Right lobe of liver (tissue), 6 donors: ENCODE measurements around the gene FAU. TPM values are rescaled to one million over a fixed set of nuclear protein-coding genes. Genes with fewer than 3 reads are reported as not detected.

Experiments
- ATAC-seq, 4 donors: fragments of 200-7000 bp; cut with Tn5 transposase; one replicate each; pipeline ENCODE4 v1.9.1; 2020; ENCODE audit warnings: mild to moderate bottlenecking in 4 of 4, moderate library complexity in 4 of 4
- DNase-seq, 3 donors: peaks; one replicate each; pipeline ENCODE4 v3.0.0-alpha.2; 2020
- H3K27ac ChIP-seq, 3 donors: fragments of 200-600 bp; one replicate each; pipeline ENCODE4 v1.8.0; 2022
- H3K27me3 ChIP-seq, 2 donors: fragments of 200-600 bp; one replicate each; pipeline ENCODE4 v1.8.0; 2022
- H3K36me3 ChIP-seq, 4 donors: fragments of 200-600 bp; sonication (generic) in 1 of 4; one replicate each; pipeline versions ENCODE4 v1.5.1 to v1.8.0; 2017 to 2022; ENCODE audit warnings: control low read depth in 1 of 4
- H3K4me1 ChIP-seq, 4 donors: fragments of 200-600 bp; sonication (generic) in 1 of 4; one replicate each; pipeline versions ENCODE4 v1.5.1 to v1.8.0; 2017 to 2022; ENCODE audit warnings: control low read depth in 1 of 4
- H3K4me3 ChIP-seq, 3 donors: fragments of 200-600 bp; one replicate each; pipeline ENCODE4 v1.8.0; 2022
- H3K9me3 ChIP-seq, 4 donors: fragments of 200-600 bp; sonication (generic) in 1 of 4; one replicate each; pipeline versions ENCODE4 v1.5.1 to v1.8.0; 2017 to 2022; ENCODE audit warnings: control low read depth in 1 of 4
- POLR2A ChIP-seq: fragments of 450-650 bp; IDR thresholded peaks from one replicate; pipeline ENCODE4 v1.6.1; 2017; ENCODE audit warnings: antibody characterized with exemption, mild to moderate bottlenecking
- WGBS: methylation state at CpG from one replicate; pipeline ENCODE4 v1.1.6; 2018; ENCODE audit warnings: low coverage, low lambda C conversion rate; ENCODE audit not compliant: insufficient coverage; ENCODE audit errors: missing lambda C conversion rate; 5-methylcytosine and 5-hydroxymethylcytosine counted together
- intact Hi-C, 2 donors: fragments of 100-400 bp; cut with DNase I; formaldehyde crosslinking; loops; one replicate each; pipeline versions ENCODE4 v1.11.2 to v1.14.1; 2022
- total RNA-seq, 6 experiments: library from RNA; depleted of rRNA in 2 of 6; stranded (reverse); fragments of >200 nt in 2 of 6; fragmentation: NEBNext Ultra II Directional in 3 of 6; extraction: Animal tissue kit (Norgen Biotek cat#: 25700) in 3 of 6; gene quantifications; one replicate each; pipeline versions ENCODE4 v1.1.0 to v1.2.4, GENCODE V29; 2016 to 2023
- TF ChIP-seq, protein P1 (sequence below), 4 donors: fragments of 200-600 bp in 3 of 4; fragments of 450-650 bp in 1 of 4; IDR thresholded peaks; one replicate each; pipeline versions ENCODE4 v1.5.1 to v1.8.0; 2016 to 2022; ENCODE audit warnings: antibody characterized with exemption in 4 of 4, mild to moderate bottlenecking in 2 of 4
- donor health status: DM: no; HTN: yes; CAD: no.
- donor health status: DM: no; HTN: no; CAD: no.
- donor health status: DM: no; HTN: no; CAD: no.
- donor health status: DM: no; HTN: yes; CAD: no.
- donor health status: DM: no; HTN: yes; CAD: no.

FAU gene
- total RNA-seq, 6 experiments from 2014 or later, result 287 to 472 (median 343) TPM

DNA sequence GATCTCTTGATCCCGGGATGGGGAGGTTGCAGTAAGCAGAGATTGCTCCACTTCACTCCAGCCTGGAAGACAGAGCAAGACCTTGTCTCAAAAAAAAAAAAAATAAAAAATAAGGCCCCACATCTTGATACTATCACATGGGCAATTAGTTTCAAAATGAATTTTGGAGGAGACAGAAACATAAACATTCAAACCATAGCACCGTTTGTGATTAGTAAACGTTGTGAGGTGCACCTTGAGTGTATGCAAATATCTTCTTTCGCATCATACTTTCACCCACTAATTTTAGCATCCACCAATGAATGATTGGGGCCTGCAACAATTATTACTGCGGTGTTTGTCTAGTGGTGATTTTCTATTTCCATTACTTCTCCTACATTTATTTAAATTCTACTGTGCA lies 37.1 kb upstream of the FAU start:
- TF ChIP-seq, protein P1, sequence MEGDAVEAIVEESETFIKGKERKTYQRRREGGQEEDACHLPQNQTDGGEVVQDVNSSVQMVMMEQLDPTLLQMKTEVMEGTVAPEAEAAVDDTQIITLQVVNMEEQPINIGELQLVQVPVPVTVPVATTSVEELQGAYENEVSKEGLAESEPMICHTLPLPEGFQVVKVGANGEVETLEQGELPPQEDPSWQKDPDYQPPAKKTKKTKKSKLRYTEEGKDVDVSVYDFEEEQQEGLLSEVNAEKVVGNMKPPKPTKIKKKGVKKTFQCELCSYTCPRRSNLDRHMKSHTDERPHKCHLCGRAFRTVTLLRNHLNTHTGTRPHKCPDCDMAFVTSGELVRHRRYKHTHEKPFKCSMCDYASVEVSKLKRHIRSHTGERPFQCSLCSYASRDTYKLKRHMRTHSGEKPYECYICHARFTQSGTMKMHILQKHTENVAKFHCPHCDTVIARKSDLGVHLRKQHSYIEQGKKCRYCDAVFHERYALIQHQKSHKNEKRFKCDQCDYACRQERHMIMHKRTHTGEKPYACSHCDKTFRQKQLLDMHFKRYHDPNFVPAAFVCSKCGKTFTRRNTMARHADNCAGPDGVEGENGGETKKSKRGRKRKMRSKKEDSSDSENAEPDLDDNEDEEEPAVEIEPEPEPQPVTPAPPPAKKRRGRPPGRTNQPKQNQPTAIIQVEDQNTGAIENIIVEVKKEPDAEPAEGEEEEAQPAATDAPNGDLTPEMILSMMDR (IDR thresholded peaks at IDR 0.05), result no peak
- no peak for TF ChIP-seq POLR2A
- WGBS, result 70% methylated on average over 5 of the region's 5 CpGs
- DNase-seq, result no peak
- Histone ChIP-seq H3K4me1 (peaks cover 0 to 7% (median 3%) of the 10 kb centered on the region in 4 donors), H3K27ac (no peak overlapping the region), H3K4me3 (no peak overlapping the region), H3K36me3 (no peaks in the 10 kb centered on the region), H3K9me3 (no peaks in the 10 kb centered on the region), H3K27me3 (no peaks in the 10 kb centered on the region)
- intact Hi-C loops, result no loop called here
- no peak for ATAC-seq

DNA sequence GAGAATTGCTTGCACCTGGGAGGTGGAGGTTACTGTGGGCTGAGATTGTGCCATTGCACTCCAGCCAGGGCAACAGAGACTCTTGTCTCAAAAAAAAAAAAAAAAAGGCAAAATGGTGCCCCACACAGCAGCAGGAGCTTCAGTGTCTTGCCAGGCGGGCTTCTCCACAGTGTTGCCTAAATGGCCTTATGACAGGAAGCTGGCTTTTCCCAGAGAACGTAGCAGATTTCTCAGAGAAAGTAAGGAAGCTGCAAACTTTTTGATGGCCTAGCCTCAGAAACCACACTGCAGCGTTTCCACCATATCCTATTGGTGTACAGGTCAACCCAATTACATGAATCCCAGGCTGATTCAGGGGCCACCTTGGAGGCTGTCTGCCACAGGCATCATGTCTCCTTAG lies 35.4 kb upstream of the FAU start:
- no peak overlapping the region for H3K4me3 ChIP-seq
- ATAC-seq (no peak), DNase-seq (no peak)
- intact Hi-C loops, result no loop called here
- WGBS, result 60% methylated on average over 1 of the region's 3 CpGs
- H3K4me1 ChIP-seq, result no peaks in the 10 kb centered on the region
- H3K27ac ChIP-seq, result no peak overlapping the region
- no peaks in the 10 kb centered on the region for H3K36me3 ChIP-seq
- no peaks in the 10 kb centered on the region for H3K27me3 ChIP-seq
- no peaks in the 10 kb centered on the region for H3K9me3 ChIP-seq
- no peak for TF ChIP-seq POLR2A
- TF ChIP-seq, protein P1 (IDR thresholded peaks at IDR 0.05), result no peak

DNA sequence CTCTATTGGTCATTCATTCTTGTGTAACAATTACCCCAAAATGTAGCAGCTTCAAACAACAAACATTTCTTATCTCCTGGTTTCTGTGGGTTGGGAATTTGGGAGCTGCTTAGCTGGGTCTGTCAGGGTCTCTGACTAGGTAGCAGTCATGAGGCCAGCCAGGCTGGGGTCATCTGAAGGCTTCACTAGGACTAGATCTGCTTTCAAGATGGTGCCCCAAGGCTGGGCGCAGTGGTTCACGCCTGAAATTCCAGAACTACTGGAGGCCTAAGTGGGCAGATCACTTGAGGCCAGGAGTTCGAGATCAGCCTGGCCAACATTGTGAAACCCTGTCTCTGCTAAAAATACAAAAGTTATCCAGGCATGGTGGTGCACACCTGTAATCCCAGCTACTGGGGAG lies 35.0 kb upstream of the FAU start:
- ATAC-seq, result no peak
- Histone ChIP-seq H3K27me3 (no peaks in the 10 kb centered on the region), H3K36me3 (no peaks in the 10 kb centered on the region), H3K9me3 (no peaks in the 10 kb centered on the region), H3K4me3 (no peak overlapping the region), H3K4me1 (peaks cover 0 to 1% (median under 1%) of the 10 kb centered on the region in 4 donors), H3K27ac (no peak overlapping the region)
- 93% methylated on average over 2 of the region's 3 CpGs for WGBS
- no peak for TF ChIP-seq POLR2A
- TF ChIP-seq, protein P1 (IDR thresholded peaks at IDR 0.05), result no peak
- intact Hi-C loops, result no loop called here
- DNase-seq, result peak in 1 of 3 donors; percentile 13

DNA sequence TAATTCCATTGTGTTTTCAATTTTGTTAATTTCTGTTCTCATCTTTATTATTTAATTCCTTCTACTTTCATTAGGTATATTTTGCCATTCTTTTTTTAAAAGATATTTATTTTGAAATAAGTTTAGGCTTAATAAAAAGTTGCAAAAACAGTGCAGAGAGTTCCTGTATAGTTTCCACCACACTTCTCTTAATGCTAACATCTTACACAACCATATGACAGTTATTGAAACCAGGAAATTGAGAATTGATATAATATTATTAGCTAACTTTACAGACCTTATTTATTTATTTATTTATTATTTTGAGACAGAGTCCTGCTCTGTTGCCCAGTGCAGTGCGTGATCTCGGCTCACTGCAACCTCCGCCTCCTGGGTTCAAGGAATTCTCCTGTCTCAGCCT lies 34.3 kb upstream of the FAU start:
- Histone ChIP-seq H3K36me3 (no peaks in the 10 kb centered on the region), H3K4me3 (no peak overlapping the region), H3K9me3 (no peaks in the 10 kb centered on the region), H3K27ac (no peak overlapping the region), H3K4me1 (peaks cover 0 to 8% (median 4%) of the 10 kb centered on the region in 4 donors), H3K27me3 (no peaks in the 10 kb centered on the region)
- intact Hi-C loops, result no loop called here
- 90% methylated on average over 3 of the region's 3 CpGs for WGBS
- ATAC-seq, result no peak
- DNase-seq, result no peak
- TF ChIP-seq, protein P1 (IDR thresholded peaks at IDR 0.05), result no peak
- no peak for TF ChIP-seq POLR2A

DNA sequence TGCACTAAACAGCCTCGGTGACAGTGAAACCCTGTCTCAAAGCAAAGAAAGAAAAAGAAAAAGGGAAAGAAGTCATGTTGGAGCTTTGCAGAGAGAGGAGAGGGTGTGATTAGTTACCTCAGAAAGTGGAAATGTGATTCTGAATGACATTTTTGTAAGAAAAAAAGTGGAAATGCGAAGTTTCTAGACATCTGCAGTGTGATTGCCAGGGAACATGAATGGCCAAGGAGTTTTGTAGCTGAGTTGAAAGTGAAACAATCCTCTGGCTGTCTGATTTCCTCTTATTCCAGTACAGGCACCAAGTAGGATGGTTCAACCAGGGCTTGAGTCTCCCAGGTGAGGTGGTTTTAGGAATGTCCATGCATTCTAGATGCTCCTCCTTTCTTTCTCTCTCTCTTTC lies 30.2 kb upstream of the FAU start:
- Histone ChIP-seq H3K27me3 (no peaks in the 10 kb centered on the region), H3K4me1 (peaks cover 0 to 20% (median 15%) of the 10 kb centered on the region in 4 donors), H3K9me3 (no peaks in the 10 kb centered on the region), H3K27ac (no peak overlapping the region), H3K36me3 (no peaks in the 10 kb centered on the region), H3K4me3 (no peak overlapping the region)
- no peak for TF ChIP-seq POLR2A
- TF ChIP-seq, protein P1 (IDR thresholded peaks at IDR 0.05), result no peak
- intact Hi-C loops, result no loop called here
- no peak for DNase-seq
- 61% methylated on average over 2 of the region's 2 CpGs for WGBS
- ATAC-seq, result peak in 2 of 4 donors; percentile 24 to 30
